Liver (tissue), 3 donors: ENCODE results near the gene SPTB.

ENCODE experiments used
- CTCF ChIP-seq: fragments of 150-350 bp; IDR thresholded peaks from 2 replicates; pipeline ENCODE4 v1.5.1; 2017; ENCODE audit warnings: improper control_type of control experiment, low read depth, low read length; ENCODE audit not compliant: missing input control
- JUND ChIP-seq, 2 donors: IDR thresholded peaks; 2 replicates each; pipeline ENCODE4 v1.6.1; 2016; ENCODE audit warnings: antibody characterized with exemption in 2 of 2
- TAF1 ChIP-seq: conservative IDR thresholded peaks from 2 replicates; pipeline ENCODE4 v1.6.1; 2016; ENCODE audit warnings: antibody characterized with exemption, mild to moderate bottlenecking
- donor health status: healthy.
- donor health status: healthy.

- TF ChIP-seq CTCF = no peak
- TF ChIP-seq JUND (IDR thresholded peaks at IDR 0.05) = no peak
- no peak for TF ChIP-seq TAF1
Observed at GRCh38 chr14:64920465-64920864, 40.8 kb upstream of the SPTB start.
